ENCODE results near the gene UGCG.
"Not testable (repeated sequence)": the region's sequence is repeated elsewhere in the genome, so short reads cannot be mapped to it uniquely, and the experiment has no call there.

UGCG gene

GRCh38 chr9:111903535-111903934, 6.9 kb downstream of the UGCG start:
- H3K9ac ChIP-seq (ENCODE audit: low read length in 2 of 2); H3K27me3 ChIP-seq (ENCODE audit: control insufficient read depth in 1 of 2, insufficient read depth in 2 of 2, low read length in 2 of 2); H3K9me3 ChIP-seq (ENCODE audit: control insufficient read depth in 2 of 2, low read length in 2 of 2); H3K27ac ChIP-seq (ENCODE audit: low read length); H3K4me3 ChIP-seq (ENCODE audit: low read length in 2 of 2); H3K36me3 ChIP-seq (ENCODE audit: control insufficient read depth in 2 of 2, insufficient read depth in 2 of 2, low read length in 2 of 2): not testable (repeated sequence)
- H3K4me1 ChIP-seq (ENCODE audit: control insufficient read depth, insufficient read depth, low read length) = peaks cover 13% of the 10 kb centered on the region

GRCh38 chr9:111904026-111904425, 7.4 kb downstream of the UGCG start:
- Histone ChIP-seq H3K4me3 (ENCODE audit: low read length in 2 of 2) (no peak overlapping the region), H3K9ac (ENCODE audit: low read length in 2 of 2) (no peak overlapping the region), H3K4me1 (ENCODE audit: control insufficient read depth, insufficient read depth, low read length) (peaks cover 13% of the 10 kb centered on the region), H3K27me3 (ENCODE audit: control insufficient read depth in 1 of 2, insufficient read depth in 2 of 2, low read length in 2 of 2) (no peaks in the 10 kb centered on the region), H3K9me3 (ENCODE audit: control insufficient read depth in 2 of 2, low read length in 2 of 2) (no peaks in the 10 kb centered on the region), H3K27ac (ENCODE audit: low read length) (no peak overlapping the region), H3K36me3 (ENCODE audit: control insufficient read depth in 2 of 2, insufficient read depth in 2 of 2, low read length in 2 of 2) (no peaks in the 10 kb centered on the region)

- Histone ChIP-seq H3K36me3 (ENCODE audit: control insufficient read depth in 2 of 2, insufficient read depth in 2 of 2, low read length in 2 of 2) (no peaks in the 10 kb centered on the region), H3K27me3 (ENCODE audit: control insufficient read depth in 1 of 2, insufficient read depth in 2 of 2, low read length in 2 of 2) (no peaks in the 10 kb centered on the region), H3K4me1 (ENCODE audit: control insufficient read depth, insufficient read depth, low read length) (peaks cover 15% of the 10 kb centered on the region), H3K27ac (ENCODE audit: low read length) (no peak overlapping the region), H3K9ac (ENCODE audit: low read length in 2 of 2) (no peak overlapping the region), H3K9me3 (ENCODE audit: control insufficient read depth in 2 of 2, low read length in 2 of 2) (no peaks in the 10 kb centered on the region), H3K4me3 (ENCODE audit: low read length in 2 of 2) (no peak overlapping the region)
These were observed 8.3 kb downstream of the UGCG start for GRCh38 chr9:111904891-111905291.

GRCh38 chr9:111907147-111907546, 10.5 kb downstream of the UGCG start:
- H3K27ac ChIP-seq (ENCODE audit: low read length) = no peak overlapping the region
- no peak overlapping the region for H3K4me3 ChIP-seq (ENCODE audit: low read length in 2 of 2)
- H3K9ac ChIP-seq (ENCODE audit: low read length in 2 of 2) = no peak overlapping the region
- no peaks in the 10 kb centered on the region for H3K9me3 ChIP-seq (ENCODE audit: control insufficient read depth in 2 of 2, low read length in 2 of 2)
- no peaks in the 10 kb centered on the region for H3K27me3 ChIP-seq (ENCODE audit: control insufficient read depth in 1 of 2, insufficient read depth in 2 of 2, low read length in 2 of 2)
- H3K36me3 ChIP-seq (ENCODE audit: control insufficient read depth in 2 of 2, insufficient read depth in 2 of 2, low read length in 2 of 2) = no peaks in the 10 kb centered on the region
- peaks cover 5% of the 10 kb centered on the region for H3K4me1 ChIP-seq (ENCODE audit: control insufficient read depth, insufficient read depth, low read length)

GRCh38 chr9:111909444-111909843, 12.8 kb downstream of the UGCG start:
- Histone ChIP-seq H3K27ac (ENCODE audit: low read length) (no peak overlapping the region), H3K36me3 (ENCODE audit: control insufficient read depth in 2 of 2, insufficient read depth in 2 of 2, low read length in 2 of 2) (no peaks in the 10 kb centered on the region), H3K4me3 (ENCODE audit: low read length in 2 of 2) (no peak overlapping the region), H3K9me3 (ENCODE audit: control insufficient read depth in 2 of 2, low read length in 2 of 2) (no peaks in the 10 kb centered on the region), H3K9ac (ENCODE audit: low read length in 2 of 2) (no peak overlapping the region), H3K27me3 (ENCODE audit: control insufficient read depth in 1 of 2, insufficient read depth in 2 of 2, low read length in 2 of 2) (no peaks in the 10 kb centered on the region), H3K4me1 (ENCODE audit: control insufficient read depth, insufficient read depth, low read length) (peaks cover 2% of the 10 kb centered on the region)

- Histone ChIP-seq H3K4me1 (ENCODE audit: control insufficient read depth, insufficient read depth, low read length) (peaks cover 7% of the 10 kb centered on the region), H3K27ac (ENCODE audit: low read length) (no peak overlapping the region), H3K4me3 (ENCODE audit: low read length in 2 of 2) (no peak overlapping the region), H3K27me3 (ENCODE audit: control insufficient read depth in 1 of 2, insufficient read depth in 2 of 2, low read length in 2 of 2) (no peaks in the 10 kb centered on the region), H3K36me3 (ENCODE audit: control insufficient read depth in 2 of 2, insufficient read depth in 2 of 2, low read length in 2 of 2) (no peaks in the 10 kb centered on the region), H3K9ac (ENCODE audit: low read length in 2 of 2) (no peak overlapping the region), H3K9me3 (ENCODE audit: control insufficient read depth in 2 of 2, low read length in 2 of 2) (no peaks in the 10 kb centered on the region)
These were observed 13.8 kb downstream of the UGCG start for GRCh38 chr9:111910428-111910827.

- peaks cover 7% of the 10 kb centered on the region for H3K4me1 ChIP-seq (ENCODE audit: control insufficient read depth, insufficient read depth, low read length)
- no peaks in the 10 kb centered on the region for H3K9me3 ChIP-seq (ENCODE audit: control insufficient read depth in 2 of 2, low read length in 2 of 2)
- H3K27ac ChIP-seq (ENCODE audit: low read length) = no peak overlapping the region
These were observed 16.5 kb downstream of the UGCG start for GRCh38 chr9:111913159-111913558.

GRCh38 chr9:111914749-111915424, 18.3 kb downstream of the UGCG start:
- Histone ChIP-seq H3K4me1 (ENCODE audit: control insufficient read depth, insufficient read depth, low read length) (peaks cover 4% of the 10 kb centered on the region), H3K4me3 (ENCODE audit: low read length in 2 of 2) (peak overlapping the region in 1 of 2 donors; percentile 4), H3K36me3 (ENCODE audit: control insufficient read depth in 2 of 2, insufficient read depth in 2 of 2, low read length in 2 of 2) (no peaks in the 10 kb centered on the region), H3K27me3 (ENCODE audit: control insufficient read depth in 1 of 2, insufficient read depth in 2 of 2, low read length in 2 of 2) (no peaks in the 10 kb centered on the region), H3K9me3 (ENCODE audit: control insufficient read depth in 2 of 2, low read length in 2 of 2) (no peaks in the 10 kb centered on the region), H3K27ac (ENCODE audit: low read length) (no peak overlapping the region), H3K9ac (ENCODE audit: low read length in 2 of 2) (no peak overlapping the region)

More at GRCh38 chr9:111913159-111913558, 16.5 kb downstream of the UGCG start:
- Histone ChIP-seq H3K36me3 (ENCODE audit: control insufficient read depth in 2 of 2, insufficient read depth in 2 of 2, low read length in 2 of 2) (no peaks in the 10 kb centered on the region), H3K9ac (ENCODE audit: low read length in 2 of 2) (no peak overlapping the region), H3K27me3 (ENCODE audit: control insufficient read depth in 1 of 2, insufficient read depth in 2 of 2, low read length in 2 of 2) (no peaks in the 10 kb centered on the region), H3K4me3 (ENCODE audit: low read length in 2 of 2) (no peak overlapping the region)

- no peaks in the 10 kb centered on the region for H3K9me3 ChIP-seq (ENCODE audit: control insufficient read depth in 2 of 2, low read length in 2 of 2)
- no peak overlapping the region for H3K9ac ChIP-seq (ENCODE audit: low read length in 2 of 2)
- no peaks in the 10 kb centered on the region for H3K36me3 ChIP-seq (ENCODE audit: control insufficient read depth in 2 of 2, insufficient read depth in 2 of 2, low read length in 2 of 2)
- H3K4me1 ChIP-seq (ENCODE audit: control insufficient read depth, insufficient read depth, low read length) = peaks cover 4% of the 10 kb centered on the region
- H3K4me3 ChIP-seq (ENCODE audit: low read length in 2 of 2) = no peak overlapping the region
- no peak overlapping the region for H3K27ac ChIP-seq (ENCODE audit: low read length)
- H3K27me3 ChIP-seq (ENCODE audit: control insufficient read depth in 1 of 2, insufficient read depth in 2 of 2, low read length in 2 of 2) = no peaks in the 10 kb centered on the region
These were observed 18.8 kb downstream of the UGCG start for GRCh38 chr9:111915425-111915758.

- no peak overlapping the region for H3K9ac ChIP-seq (ENCODE audit: low read length in 2 of 2)
- H3K4me1 ChIP-seq (ENCODE audit: control insufficient read depth, insufficient read depth, low read length) = peaks cover 4% of the 10 kb centered on the region
- H3K36me3 ChIP-seq (ENCODE audit: control insufficient read depth in 2 of 2, insufficient read depth in 2 of 2, low read length in 2 of 2) = peaks cover 0 to 6% of the 10 kb centered on the region in 2 donors
- H3K4me3 ChIP-seq (ENCODE audit: low read length in 2 of 2) = no peak overlapping the region
- no peaks in the 10 kb centered on the region for H3K27me3 ChIP-seq (ENCODE audit: control insufficient read depth in 1 of 2, insufficient read depth in 2 of 2, low read length in 2 of 2)
- no peak overlapping the region for H3K27ac ChIP-seq (ENCODE audit: low read length)
- no peaks in the 10 kb centered on the region for H3K9me3 ChIP-seq (ENCODE audit: control insufficient read depth in 2 of 2, low read length in 2 of 2)
These were observed 19.6 kb downstream of the UGCG start for GRCh38 chr9:111916234-111916645.

GRCh38 chr9:111917201-111917600, 20.6 kb downstream of the UGCG start:
- Histone ChIP-seq H3K9ac (ENCODE audit: low read length in 2 of 2) (no peak overlapping the region), H3K27ac (ENCODE audit: low read length) (no peak overlapping the region), H3K9me3 (ENCODE audit: control insufficient read depth in 2 of 2, low read length in 2 of 2) (no peaks in the 10 kb centered on the region), H3K4me3 (ENCODE audit: low read length in 2 of 2) (no peak overlapping the region), H3K4me1 (ENCODE audit: control insufficient read depth, insufficient read depth, low read length) (peaks cover 4% of the 10 kb centered on the region), H3K27me3 (ENCODE audit: control insufficient read depth in 1 of 2, insufficient read depth in 2 of 2, low read length in 2 of 2) (no peaks in the 10 kb centered on the region), H3K36me3 (ENCODE audit: control insufficient read depth in 2 of 2, insufficient read depth in 2 of 2, low read length in 2 of 2) (peaks cover 0 to 6% of the 10 kb centered on the region in 2 donors)
